Measurements from ENCODE around the gene ADIPOQ.
"Not testable (repeated sequence)": the region's sequence is repeated elsewhere in the genome, so short reads cannot be mapped to it uniquely, and the experiment has no call there.

ADIPOQ gene

GRCh38 chr3:186866095-186866494 lies 23.6 kb downstream of the ADIPOQ start:
- not testable (repeated sequence) for H2AK5ac ChIP-seq (ENCODE audit: low read length); H3K4me3 ChIP-seq (ENCODE audit: low read length); H2BK5ac ChIP-seq (ENCODE audit: low read length); H3K27ac ChIP-seq (ENCODE audit: low read depth, low read length); H3K79me1 ChIP-seq (ENCODE audit: low read length); H3K79me2 ChIP-seq (ENCODE audit: control insufficient read depth, insufficient read depth, low read length); H3K9ac ChIP-seq (ENCODE audit: low read length); H3K27me3 ChIP-seq (ENCODE audit: insufficient read depth, low read length, poor library complexity); H3K4ac ChIP-seq (ENCODE audit: low read depth, low read length); DNase-seq; H2BK15ac ChIP-seq (replicated peaks; ENCODE audit: low read depth); H4K8ac ChIP-seq (ENCODE audit: low read depth, low read length); H3K18ac ChIP-seq (ENCODE audit: low read length); H2BK120ac ChIP-seq (ENCODE audit: low read depth, low read length); H3K23ac ChIP-seq (ENCODE audit: low read length); H3K4me1 ChIP-seq (ENCODE audit: control insufficient read depth, low read depth, low read length); H3K56ac ChIP-seq (ENCODE audit: low read length); H3K36me3 ChIP-seq (ENCODE audit: control insufficient read depth, insufficient read depth, low read length); H4K5ac ChIP-seq (ENCODE audit: low read length); H3K4me2 ChIP-seq (ENCODE audit: low read length)
- no CpG with 5 or more reads among the region's 5 CpGs for WGBS (ENCODE audit: extremely low coverage, insufficient coverage, low lambda C conversion rate)

- Histone ChIP-seq H3K9ac (ENCODE audit: low read length) (no peak overlapping the region), H3K36me3 (ENCODE audit: control insufficient read depth, insufficient read depth, low read length) (no peaks in the 10 kb centered on the region), H3K79me2 (ENCODE audit: control insufficient read depth, insufficient read depth, low read length) (no peaks in the 10 kb centered on the region), H3K27me3 (ENCODE audit: insufficient read depth, low read length, poor library complexity) (no peaks in the 10 kb centered on the region), H2BK5ac (ENCODE audit: low read length) (no peak overlapping the region), H2BK120ac (ENCODE audit: low read depth, low read length) (no peak overlapping the region), H4K8ac (ENCODE audit: low read depth, low read length) (no peak overlapping the region), H3K23ac (ENCODE audit: low read length) (no peak overlapping the region), H4K5ac (ENCODE audit: low read length) (no peak overlapping the region), H3K4me2 (ENCODE audit: low read length) (no peak overlapping the region), H3K27ac (ENCODE audit: low read depth, low read length) (no peak overlapping the region), H3K56ac (ENCODE audit: low read length) (no peak overlapping the region), H3K4me1 (ENCODE audit: control insufficient read depth, low read depth, low read length) (no peaks in the 10 kb centered on the region), H3K18ac (ENCODE audit: low read length) (no peak overlapping the region), H2AK5ac (ENCODE audit: low read length) (no peak overlapping the region), H3K4me3 (ENCODE audit: low read length) (no peak overlapping the region), H3K79me1 (ENCODE audit: low read length) (no peaks in the 10 kb centered on the region), H3K4ac (ENCODE audit: low read depth, low read length) (no peak overlapping the region), H2BK15ac (replicated peaks; ENCODE audit: low read depth) (no peak overlapping the region)
- WGBS (ENCODE audit: extremely low coverage, insufficient coverage, low lambda C conversion rate), result no CpG with 5 or more reads among the region's 2 CpGs
- no peak for DNase-seq
Observed at GRCh38 chr3:186869253-186870100, 27.0 kb downstream of the ADIPOQ start.

- no peak overlapping the region for H3K23ac ChIP-seq (ENCODE audit: low read length)
- no peak overlapping the region for H3K18ac ChIP-seq (ENCODE audit: low read length)
- H4K5ac ChIP-seq (ENCODE audit: low read length), result no peak overlapping the region
- no peaks in the 10 kb centered on the region for H3K27me3 ChIP-seq (ENCODE audit: insufficient read depth, low read length, poor library complexity)
- H3K36me3 ChIP-seq (ENCODE audit: control insufficient read depth, insufficient read depth, low read length), result no peaks in the 10 kb centered on the region
- WGBS (ENCODE audit: extremely low coverage, insufficient coverage, low lambda C conversion rate), result no CpG with 5 or more reads among the region's 5 CpGs
- no peak for DNase-seq
- no peak overlapping the region for H3K27ac ChIP-seq (ENCODE audit: low read depth, low read length)
- H2BK120ac ChIP-seq (ENCODE audit: low read depth, low read length), result no peak overlapping the region
- H2BK15ac ChIP-seq (replicated peaks; ENCODE audit: low read depth), result no peak overlapping the region
- H3K4me2 ChIP-seq (ENCODE audit: low read length), result no peak overlapping the region
- H2AK5ac ChIP-seq (ENCODE audit: low read length), result no peak overlapping the region
- no peak overlapping the region for H3K4ac ChIP-seq (ENCODE audit: low read depth, low read length)
- H4K8ac ChIP-seq (ENCODE audit: low read depth, low read length), result no peak overlapping the region
- H3K4me1 ChIP-seq (ENCODE audit: control insufficient read depth, low read depth, low read length), result no peaks in the 10 kb centered on the region
- no peak overlapping the region for H3K4me3 ChIP-seq (ENCODE audit: low read length)
- H3K9ac ChIP-seq (ENCODE audit: low read length), result no peak overlapping the region
- no peaks in the 10 kb centered on the region for H3K79me1 ChIP-seq (ENCODE audit: low read length)
- H2BK5ac ChIP-seq (ENCODE audit: low read length), result no peak overlapping the region
- no peak overlapping the region for H3K56ac ChIP-seq (ENCODE audit: low read length)
- H3K79me2 ChIP-seq (ENCODE audit: control insufficient read depth, insufficient read depth, low read length), result no peaks in the 10 kb centered on the region
Observed at GRCh38 chr3:186870421-186871201, 28.1 kb downstream of the ADIPOQ start.

GRCh38 chr3:186871403-186871924 lies 29.0 kb downstream of the ADIPOQ start:
- H3K27me3 ChIP-seq (ENCODE audit: insufficient read depth, low read length, poor library complexity), result no peaks in the 10 kb centered on the region
- H4K5ac ChIP-seq (ENCODE audit: low read length), result no peak overlapping the region
- no peak overlapping the region for H3K18ac ChIP-seq (ENCODE audit: low read length)
- no peak overlapping the region for H2BK120ac ChIP-seq (ENCODE audit: low read depth, low read length)
- no peak overlapping the region for H2BK15ac ChIP-seq (replicated peaks; ENCODE audit: low read depth)
- no peaks in the 10 kb centered on the region for H3K79me2 ChIP-seq (ENCODE audit: control insufficient read depth, insufficient read depth, low read length)
- DNase-seq, result no peak
- no peak overlapping the region for H3K27ac ChIP-seq (ENCODE audit: low read depth, low read length)
- H2BK5ac ChIP-seq (ENCODE audit: low read length), result no peak overlapping the region
- no peaks in the 10 kb centered on the region for H3K79me1 ChIP-seq (ENCODE audit: low read length)
- H3K23ac ChIP-seq (ENCODE audit: low read length), result no peak overlapping the region
- no peak overlapping the region for H3K9ac ChIP-seq (ENCODE audit: low read length)
- H3K4ac ChIP-seq (ENCODE audit: low read depth, low read length), result no peak overlapping the region
- no peak overlapping the region for H3K56ac ChIP-seq (ENCODE audit: low read length)
- H4K8ac ChIP-seq (ENCODE audit: low read depth, low read length), result no peak overlapping the region
- no peaks in the 10 kb centered on the region for H3K4me1 ChIP-seq (ENCODE audit: control insufficient read depth, low read depth, low read length)
- no peaks in the 10 kb centered on the region for H3K36me3 ChIP-seq (ENCODE audit: control insufficient read depth, insufficient read depth, low read length)
- WGBS (ENCODE audit: extremely low coverage, insufficient coverage, low lambda C conversion rate), result no CpG with 5 or more reads among the region's 2 CpGs
- H3K4me2 ChIP-seq (ENCODE audit: low read length), result no peak overlapping the region
- no peak overlapping the region for H2AK5ac ChIP-seq (ENCODE audit: low read length)
- H3K4me3 ChIP-seq (ENCODE audit: low read length), result no peak overlapping the region

- not testable (repeated sequence) for DNase-seq; H3K79me2 ChIP-seq (ENCODE audit: control insufficient read depth, insufficient read depth, low read length); H3K36me3 ChIP-seq (ENCODE audit: control insufficient read depth, insufficient read depth, low read length)
Observed at GRCh38 chr3:186873796-186874195, 31.3 kb downstream of the ADIPOQ start.

More at GRCh38 chr3:186873796-186874195, 31.3 kb downstream of the ADIPOQ start:
- H3K4me3 ChIP-seq (ENCODE audit: low read length); H2BK5ac ChIP-seq (ENCODE audit: low read length); H3K23ac ChIP-seq (ENCODE audit: low read length); H4K5ac ChIP-seq (ENCODE audit: low read length); H3K79me1 ChIP-seq (ENCODE audit: low read length); H3K4me1 ChIP-seq (ENCODE audit: control insufficient read depth, low read depth, low read length); H3K27me3 ChIP-seq (ENCODE audit: insufficient read depth, low read length, poor library complexity); H4K8ac ChIP-seq (ENCODE audit: low read depth, low read length); H3K56ac ChIP-seq (ENCODE audit: low read length); H3K9ac ChIP-seq (ENCODE audit: low read length); H3K27ac ChIP-seq (ENCODE audit: low read depth, low read length); H2BK120ac ChIP-seq (ENCODE audit: low read depth, low read length); H2AK5ac ChIP-seq (ENCODE audit: low read length); H3K4me2 ChIP-seq (ENCODE audit: low read length); H3K4ac ChIP-seq (ENCODE audit: low read depth, low read length); H2BK15ac ChIP-seq (replicated peaks; ENCODE audit: low read depth); H3K18ac ChIP-seq (ENCODE audit: low read length): not testable (repeated sequence)
- no CpG with 5 or more reads among the region's 30 CpGs for WGBS (ENCODE audit: extremely low coverage, insufficient coverage, low lambda C conversion rate)

All from mesendoderm (in vitro differentiated cells).